ENCODE data around the gene TPRG1L. TPM values are rescaled to one million over a fixed set of nuclear protein-coding genes. Genes with fewer than 3 reads are reported as not detected.
"Not testable (repeated sequence)": the region's sequence is repeated elsewhere in the genome, so short reads cannot be mapped to it uniquely, and the experiment has no call there.

The TPRG1L gene
- total RNA-seq (2022) (22.5 and 27.3 TPM in 2 replicates), Bru-seq, nascent RNA (percentile 64 among the genes with signal in this experiment), BruChase-seq, experiment 1, labeled RNA remaining after a 6-hour chase (percentile 84 among the genes with signal in this experiment), BruChase-seq, experiment 2, labeled RNA remaining after a 2-hour chase (percentile 83 among the genes with signal in this experiment)
- long read RNA-seq, transcript TPRG1L-202 (5 exons, 2,414 nt): major isoform, 39 of 76 reads
- long read RNA-seq, partial matches to known transcripts: 35 of 76 reads
- long read RNA-seq, other reads (novel, unspliced or antisense): 2 of 76 reads

DNA sequence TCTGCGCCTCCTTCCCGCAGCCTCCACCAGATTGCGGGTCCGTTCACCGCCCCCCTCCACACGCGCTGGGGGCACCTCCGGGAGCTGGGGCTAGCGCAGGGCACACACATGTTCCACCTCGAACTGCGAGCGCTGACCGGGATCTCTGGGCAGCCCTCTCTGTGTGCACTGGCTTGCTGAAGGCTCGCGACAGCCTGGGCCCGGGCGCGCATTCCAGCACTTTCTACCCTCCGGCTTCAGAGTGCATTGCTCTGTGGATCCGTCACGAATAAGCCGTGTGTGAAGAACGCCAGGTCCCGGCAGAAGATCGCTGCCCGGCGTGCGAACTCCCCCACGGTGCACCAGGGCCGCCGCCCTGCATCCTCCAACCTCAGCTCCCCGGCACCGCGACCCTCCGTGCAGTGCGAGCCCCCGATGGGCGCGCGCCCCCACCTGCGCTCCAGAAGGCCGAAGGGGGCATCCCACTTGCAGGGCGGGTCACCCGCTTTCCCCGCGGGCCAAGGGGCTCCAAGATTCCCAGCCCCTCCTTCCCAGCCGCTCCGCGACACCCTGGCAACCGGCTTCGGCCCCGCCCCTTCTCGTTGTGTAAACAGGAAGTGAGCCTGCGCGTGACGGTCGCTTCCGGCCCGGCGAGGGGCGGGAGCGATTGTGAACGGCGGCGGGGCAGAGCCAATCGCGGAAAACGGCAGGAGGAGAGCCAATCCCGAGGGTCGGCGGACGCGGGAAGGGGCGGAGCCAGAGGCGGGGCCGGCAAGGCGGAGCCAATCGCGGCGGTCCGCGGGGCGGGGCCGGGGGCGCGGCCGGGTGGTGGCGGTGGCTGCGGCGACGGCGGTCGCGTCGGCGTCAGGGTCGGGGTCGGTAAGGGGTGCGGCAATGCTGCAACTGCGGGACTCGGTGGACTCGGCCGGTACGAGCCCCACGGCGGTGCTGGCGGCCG lies at the start of gene TPRG1L:
TPRG1L (plus strand) TSS at position 816 of the 937 bp plus-strand sequence; CDS start at position 874, 58 bp downstream.
- Mint-ChIP-seq H3K4me1 (ENCODE audit: low read depth, unreplicated experiment) (peaks cover 14% of the 10 kb centered on the region), H3K4me3 (ENCODE audit: low read depth, unreplicated experiment) (peak within 1 kb of the TSS; percentile 85), H3K9me3 (ENCODE audit: low read depth, unreplicated experiment) (no peaks in the 10 kb centered on the region), H3K27me3 (ENCODE audit: unreplicated experiment) (no peaks in the 10 kb centered on the region), H3K27ac (ENCODE audit: unreplicated experiment) (peak within 1 kb of the TSS; percentile 34), H3K36me3 (ENCODE audit: insufficient read depth, unreplicated experiment) (peaks cover 27% of the 10 kb centered on the region)
- CTCF ChIA-PET: no interaction called here
- no TSS peak for BruUV-seq (replicated peaks)
- peak; percentile 96 for DNase-seq
- intact Hi-C loops (cut with micrococcal nuclease; ENCODE audit: unreplicated experiment): no loop called here
- TF ChIP-seq CTCF (IDR thresholded peaks at IDR 0.05; ENCODE audit: unreplicated experiment): no peak

DNA sequence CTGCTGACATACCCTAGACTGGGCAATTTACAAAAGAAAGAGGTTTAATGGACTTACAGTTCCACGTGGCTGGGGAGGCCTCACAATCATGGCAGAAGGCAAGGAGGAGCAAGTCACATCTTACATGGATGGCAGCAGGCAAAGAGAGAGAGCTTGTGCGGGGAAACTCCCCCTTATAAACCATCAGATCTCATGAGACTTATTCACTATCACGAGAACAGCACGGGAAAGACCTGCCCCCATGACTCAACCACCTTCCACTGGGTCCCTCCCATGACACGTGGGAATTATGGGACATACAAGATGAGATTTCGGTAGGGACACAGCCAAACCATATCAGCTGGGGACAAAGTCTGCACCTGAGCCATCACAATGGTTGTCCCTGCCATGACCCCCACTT lies 49.3 kb upstream of the TPRG1L start:
- H3K4me3 Mint-ChIP-seq (ENCODE audit: low read depth, unreplicated experiment); H3K9me3 Mint-ChIP-seq (ENCODE audit: low read depth, unreplicated experiment); BruUV-seq (replicated peaks); CTCF ChIA-PET; H3K4me1 Mint-ChIP-seq (ENCODE audit: low read depth, unreplicated experiment); DNase-seq; intact Hi-C loops (cut with micrococcal nuclease; ENCODE audit: unreplicated experiment); H3K27me3 Mint-ChIP-seq (ENCODE audit: unreplicated experiment); H3K36me3 Mint-ChIP-seq (ENCODE audit: insufficient read depth, unreplicated experiment); H3K27ac Mint-ChIP-seq (ENCODE audit: unreplicated experiment): not testable (repeated sequence)

GRCh38 chr1:3575993-3576392 lies 48.8 kb upstream of the TPRG1L start:
- Mint-ChIP-seq H3K9me3 (ENCODE audit: low read depth, unreplicated experiment) (no peaks in the 10 kb centered on the region), H3K27ac (ENCODE audit: unreplicated experiment) (no peak overlapping the region), H3K4me1 (ENCODE audit: low read depth, unreplicated experiment) (no peaks in the 10 kb centered on the region), H3K36me3 (ENCODE audit: insufficient read depth, unreplicated experiment) (no peaks in the 10 kb centered on the region), H3K27me3 (ENCODE audit: unreplicated experiment) (no peaks in the 10 kb centered on the region), H3K4me3 (ENCODE audit: low read depth, unreplicated experiment) (no peak overlapping the region)
- no TSS peak for BruUV-seq (replicated peaks)
- no peak for DNase-seq
- TF ChIP-seq CTCF (IDR thresholded peaks at IDR 0.05; ENCODE audit: unreplicated experiment): no peak
- intact Hi-C loops (cut with micrococcal nuclease; ENCODE audit: unreplicated experiment): no loop called here
- CTCF ChIA-PET: no interaction called here

DNA sequence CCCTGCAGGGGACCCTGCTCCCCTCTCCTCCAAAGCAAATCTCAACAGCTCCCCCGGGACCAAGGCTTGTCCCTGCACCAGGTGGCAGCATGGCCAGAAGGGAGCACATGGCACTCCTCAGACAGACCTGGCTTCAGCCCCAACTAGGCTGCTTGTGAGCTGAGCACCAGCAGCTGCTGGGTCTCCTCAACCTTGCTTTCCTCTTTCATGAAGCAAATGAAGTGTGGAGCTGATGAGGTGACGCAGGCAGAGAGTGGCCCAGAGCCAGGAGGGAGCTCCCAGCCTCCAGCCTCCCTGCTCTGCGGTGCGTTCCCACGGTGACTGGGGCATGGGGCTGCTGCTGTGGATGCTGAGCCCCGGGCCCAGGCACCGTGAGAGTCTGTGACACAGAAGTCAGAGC lies 47.5 kb upstream of the TPRG1L start:
- H3K27me3 Mint-ChIP-seq (ENCODE audit: unreplicated experiment): no peaks in the 10 kb centered on the region
- CTCF ChIA-PET: no interaction called here
- no peak for DNase-seq
- no peak for TF ChIP-seq CTCF (IDR thresholded peaks at IDR 0.05; ENCODE audit: unreplicated experiment)
- no TSS peak for BruUV-seq (replicated peaks)
- H3K4me1 Mint-ChIP-seq (ENCODE audit: low read depth, unreplicated experiment): no peaks in the 10 kb centered on the region
- intact Hi-C loops (cut with micrococcal nuclease; ENCODE audit: unreplicated experiment): no loop called here
- H3K4me3 Mint-ChIP-seq (ENCODE audit: low read depth, unreplicated experiment): no peak overlapping the region
- no peaks in the 10 kb centered on the region for H3K9me3 Mint-ChIP-seq (ENCODE audit: low read depth, unreplicated experiment)
- H3K27ac Mint-ChIP-seq (ENCODE audit: unreplicated experiment): no peak overlapping the region
- no peaks in the 10 kb centered on the region for H3K36me3 Mint-ChIP-seq (ENCODE audit: insufficient read depth, unreplicated experiment)

Data from Calu3 (cell line).